ENCODE data around the gene PRKAG2. TPM values are rescaled to one million over a fixed set of nuclear protein-coding genes. Genes with fewer than 3 reads are reported as not detected.

Gene PRKAG2
- total RNA-seq, 4 donors from 2014 or later = 8.9 to 35.1 (median 13.6) TPM

DNA sequence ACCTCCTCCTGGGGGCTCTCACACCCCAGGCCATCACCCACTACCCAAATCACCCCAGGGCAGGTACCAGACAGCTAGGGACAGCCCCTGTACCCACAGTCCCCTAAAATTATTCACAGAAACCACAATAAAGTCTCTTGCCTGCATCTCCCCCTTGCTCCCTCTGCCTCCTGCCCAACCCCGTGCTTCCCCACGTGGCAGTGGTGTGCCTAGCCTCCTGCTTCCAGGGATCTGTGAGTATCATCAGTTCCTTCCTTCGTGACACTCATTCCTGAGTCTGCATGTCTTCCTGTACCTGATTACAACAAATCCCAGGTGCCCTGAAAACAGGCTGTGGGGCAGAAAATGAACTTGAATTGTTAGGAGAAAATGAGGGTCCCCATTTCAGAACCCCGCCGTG is 61.5 kb downstream of the PRKAG2 start:
- Histone ChIP-seq H3K4me1 (peaks cover 16 to 50% (median 21%) of the 10 kb centered on the region in 3 donors), H3K9me3 (no peaks in the 10 kb centered on the region), H3K36me3 (no peaks in the 10 kb centered on the region), H3K4me3 (no peak overlapping the region), H3K27me3 (no peaks in the 10 kb centered on the region), H3K27ac (no peak overlapping the region)
- 77 to 86% methylated on average over 4 to 5 of the region's 5 CpGs for WGBS, 2 donors
- DNase-seq = no peak
- intact Hi-C loops (cut with DNase I) = no loop called here
- no peak for TF ChIP-seq POLR2A (IDR thresholded peaks at IDR 0.05)
- TF ChIP-seq, protein P1, sequence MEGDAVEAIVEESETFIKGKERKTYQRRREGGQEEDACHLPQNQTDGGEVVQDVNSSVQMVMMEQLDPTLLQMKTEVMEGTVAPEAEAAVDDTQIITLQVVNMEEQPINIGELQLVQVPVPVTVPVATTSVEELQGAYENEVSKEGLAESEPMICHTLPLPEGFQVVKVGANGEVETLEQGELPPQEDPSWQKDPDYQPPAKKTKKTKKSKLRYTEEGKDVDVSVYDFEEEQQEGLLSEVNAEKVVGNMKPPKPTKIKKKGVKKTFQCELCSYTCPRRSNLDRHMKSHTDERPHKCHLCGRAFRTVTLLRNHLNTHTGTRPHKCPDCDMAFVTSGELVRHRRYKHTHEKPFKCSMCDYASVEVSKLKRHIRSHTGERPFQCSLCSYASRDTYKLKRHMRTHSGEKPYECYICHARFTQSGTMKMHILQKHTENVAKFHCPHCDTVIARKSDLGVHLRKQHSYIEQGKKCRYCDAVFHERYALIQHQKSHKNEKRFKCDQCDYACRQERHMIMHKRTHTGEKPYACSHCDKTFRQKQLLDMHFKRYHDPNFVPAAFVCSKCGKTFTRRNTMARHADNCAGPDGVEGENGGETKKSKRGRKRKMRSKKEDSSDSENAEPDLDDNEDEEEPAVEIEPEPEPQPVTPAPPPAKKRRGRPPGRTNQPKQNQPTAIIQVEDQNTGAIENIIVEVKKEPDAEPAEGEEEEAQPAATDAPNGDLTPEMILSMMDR (IDR thresholded peaks at IDR 0.05) = no peak

- no peak for DNase-seq
- no peak overlapping the region for H3K4me3 ChIP-seq
Measured at GRCh38 chr7:151814400-151815009, 62.4 kb downstream of the PRKAG2 start.

DNA sequence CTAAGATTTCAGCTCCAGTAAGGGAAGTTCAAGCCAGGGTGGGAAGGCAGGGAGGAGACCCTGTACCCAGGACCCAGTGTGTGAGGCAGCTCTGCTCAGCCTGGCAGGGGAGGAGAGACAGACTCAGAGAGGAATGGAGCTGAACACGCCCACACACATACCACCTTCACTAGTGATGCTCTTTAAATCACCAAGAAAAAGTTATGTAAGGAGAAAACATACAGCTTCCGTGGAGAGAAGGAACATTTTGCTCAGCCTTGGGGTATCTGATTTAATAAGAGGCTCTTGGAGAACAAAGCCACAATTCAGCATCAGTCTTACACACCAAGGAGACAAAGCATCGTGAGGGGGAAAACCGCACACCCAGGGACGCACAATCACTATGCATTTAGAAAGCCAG is 62.9 kb downstream of the PRKAG2 start:
- intact Hi-C loops (cut with DNase I) = no loop called here
- Histone ChIP-seq H3K36me3 (no peaks in the 10 kb centered on the region), H3K27ac (no peak overlapping the region), H3K9me3 (no peaks in the 10 kb centered on the region), H3K4me1 (peaks cover 5 to 39% (median 7%) of the 10 kb centered on the region in 3 donors), H3K27me3 (no peaks in the 10 kb centered on the region), H3K4me3 (no peak overlapping the region)
- 60 to 85% methylated on average over 2 of the region's 5 CpGs for WGBS, 2 donors
- no peak for TF ChIP-seq POLR2A (IDR thresholded peaks at IDR 0.05)
- TF ChIP-seq, protein P1 (IDR thresholded peaks at IDR 0.05) = no peak
- DNase-seq = no peak

More at GRCh38 chr7:151814400-151815009, 62.4 kb downstream of the PRKAG2 start:
- 87 to 98% methylated on average over 6 to 7 of the region's 18 CpGs for WGBS, 2 donors
- H3K36me3 ChIP-seq = no peaks in the 10 kb centered on the region
- H3K27ac ChIP-seq = no peak overlapping the region
- TF ChIP-seq, protein P1 (IDR thresholded peaks at IDR 0.05) = no peak
- no peak for TF ChIP-seq POLR2A (IDR thresholded peaks at IDR 0.05)
- peaks cover 9 to 41% (median 12%) of the 10 kb centered on the region in 3 donors for H3K4me1 ChIP-seq
- H3K9me3 ChIP-seq = no peaks in the 10 kb centered on the region
- H3K27me3 ChIP-seq = no peaks in the 10 kb centered on the region
- intact Hi-C loops (cut with DNase I) = no loop called here

DNA sequence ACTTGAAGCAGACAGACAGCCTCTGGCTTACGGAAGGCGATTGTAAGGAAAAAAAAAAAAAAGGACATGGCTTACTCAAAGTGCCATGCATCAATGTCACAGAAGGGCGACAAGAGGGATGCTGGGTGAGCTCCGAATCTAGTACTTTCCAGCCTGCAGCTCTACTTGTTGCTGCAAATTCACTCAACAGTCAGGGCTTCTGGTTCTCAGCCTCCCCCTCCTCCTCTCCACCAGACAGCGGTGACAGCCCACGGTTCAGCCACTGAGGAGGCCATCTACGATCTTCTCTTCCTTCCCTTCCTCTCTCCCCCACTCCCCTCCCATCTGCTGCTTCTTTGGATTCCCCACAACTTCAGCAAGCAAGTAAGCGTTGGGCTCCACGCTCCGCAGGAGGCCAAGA is 63.5 kb downstream of the PRKAG2 start:
- H3K27ac ChIP-seq = no peak overlapping the region
- H3K4me1 ChIP-seq = peaks cover 2 to 39% (median 5%) of the 10 kb centered on the region in 3 donors
- TF ChIP-seq, protein P1 (IDR thresholded peaks at IDR 0.05) = no peak
- TF ChIP-seq POLR2A (IDR thresholded peaks at IDR 0.05) = no peak
- H3K27me3 ChIP-seq = no peaks in the 10 kb centered on the region
- H3K36me3 ChIP-seq = no peaks in the 10 kb centered on the region
- no peak overlapping the region for H3K4me3 ChIP-seq
- WGBS, 2 donors = 71 to 74% methylated on average over 6 to 7 of the region's 10 CpGs
- no peak for DNase-seq
- H3K9me3 ChIP-seq = no peaks in the 10 kb centered on the region
- intact Hi-C loops (cut with DNase I) = no loop called here

GRCh38 chr7:151812967-151813366 is 63.9 kb downstream of the PRKAG2 start:
- 80 to 90% methylated on average over 7 of the region's 9 CpGs for WGBS, 2 donors
- Histone ChIP-seq H3K27ac (no peak overlapping the region), H3K4me3 (no peak overlapping the region), H3K9me3 (no peaks in the 10 kb centered on the region), H3K27me3 (no peaks in the 10 kb centered on the region), H3K4me1 (peaks cover 0 to 39% (median 7%) of the 10 kb centered on the region in 3 donors), H3K36me3 (no peaks in the 10 kb centered on the region)
- TF ChIP-seq, protein P1 (IDR thresholded peaks at IDR 0.05) = no peak
- no peak for TF ChIP-seq POLR2A (IDR thresholded peaks at IDR 0.05)
- intact Hi-C loops (cut with DNase I) = no loop called here
- no peak for DNase-seq
